GM19025 (cell line): ENCODE measurements around the gene STAC3.

Experiments used
- ATAC-seq: cut with Tn5 transposase; IDR thresholded peaks from one replicate; pipeline ENCODE4 v1.9.1; 2021; ENCODE audit warnings: mild to moderate bottlenecking, low read depth, moderate library complexity; ENCODE audit not compliant: unreplicated experiment

The STAC3 gene

GRCh38 chr12:57255916-57256315 is 4.9 kb upstream of the STAC3 start:
- no peak for ATAC-seq

GRCh38 chr12:57254506-57255280 is 3.7 kb upstream of the STAC3 start:
- no peak for ATAC-seq

- ATAC-seq: no peak
Observed at GRCh38 chr12:57250541-57250940, 446 bp downstream of the STAC3 start.

DNA sequence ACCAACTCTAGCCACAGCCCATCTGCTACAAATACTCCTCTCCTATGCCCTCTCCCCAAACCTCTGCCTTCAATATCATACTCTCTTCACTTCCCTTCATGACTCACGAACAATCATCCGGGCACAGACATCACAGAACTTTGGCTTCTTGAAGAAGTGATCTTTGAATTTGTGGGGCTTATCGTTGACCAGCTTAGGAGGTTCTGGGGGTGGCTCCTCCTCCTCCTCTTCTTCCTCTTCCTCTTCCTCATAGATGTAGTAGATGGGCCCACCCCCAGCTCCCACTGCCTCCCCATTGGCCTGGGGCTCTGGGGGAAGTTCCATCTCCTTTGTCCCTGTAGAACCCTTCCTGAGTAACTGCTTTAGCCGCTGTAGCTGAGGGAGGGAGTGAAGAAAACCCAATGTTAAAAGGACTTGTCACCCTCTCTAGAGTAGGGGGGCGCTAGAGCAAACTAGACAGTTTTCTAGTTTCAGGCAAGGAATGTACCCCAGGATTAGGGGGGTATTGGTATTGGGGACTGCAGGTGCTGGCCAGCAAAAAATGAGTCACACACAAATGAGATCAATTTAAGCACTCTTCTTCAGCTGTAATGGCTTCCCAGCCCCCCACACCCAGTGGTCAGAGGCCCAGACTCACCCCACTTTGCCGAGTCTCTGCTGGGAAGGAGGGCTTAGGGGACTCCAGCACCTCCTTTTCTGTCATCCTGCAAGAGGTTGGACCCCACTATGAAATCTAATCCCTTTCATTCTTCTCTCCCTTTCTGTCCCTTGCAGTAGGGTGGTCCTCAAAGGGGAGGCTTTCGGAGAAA is 1.8 kb downstream of the STAC3 start:
- ATAC-seq: no peak

- no peak for ATAC-seq
Observed at GRCh38 chr12:57247041-57247440, 3.9 kb downstream of the STAC3 start.

DNA sequence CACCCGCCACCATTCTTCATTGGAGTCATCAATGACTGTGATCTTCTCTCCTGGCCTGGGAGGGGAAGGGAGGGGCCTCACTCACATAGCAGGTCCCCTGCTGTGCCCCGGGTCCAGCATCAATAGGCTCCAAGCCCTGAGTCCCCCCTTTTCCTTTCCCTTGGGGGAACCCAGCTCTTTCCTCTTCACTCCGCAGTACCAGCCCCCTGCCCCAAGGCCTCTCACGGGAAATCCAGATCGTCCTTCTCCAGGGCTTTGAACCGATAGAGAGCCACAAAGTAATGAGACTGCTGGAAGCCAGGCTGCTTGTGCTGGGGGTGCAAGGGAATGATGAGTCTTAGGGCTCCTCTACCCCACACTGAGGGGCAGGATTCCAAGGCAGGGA is 6.7 kb downstream of the STAC3 start:
- ATAC-seq: no peak

GRCh38 chr12:57243521-57244311 is 7.3 kb downstream of the STAC3 start:
- ATAC-seq: no peak

GRCh38 chr12:57242691-57243454 is 8.1 kb downstream of the STAC3 start:
- ATAC-seq: peak; percentile 30

DNA sequence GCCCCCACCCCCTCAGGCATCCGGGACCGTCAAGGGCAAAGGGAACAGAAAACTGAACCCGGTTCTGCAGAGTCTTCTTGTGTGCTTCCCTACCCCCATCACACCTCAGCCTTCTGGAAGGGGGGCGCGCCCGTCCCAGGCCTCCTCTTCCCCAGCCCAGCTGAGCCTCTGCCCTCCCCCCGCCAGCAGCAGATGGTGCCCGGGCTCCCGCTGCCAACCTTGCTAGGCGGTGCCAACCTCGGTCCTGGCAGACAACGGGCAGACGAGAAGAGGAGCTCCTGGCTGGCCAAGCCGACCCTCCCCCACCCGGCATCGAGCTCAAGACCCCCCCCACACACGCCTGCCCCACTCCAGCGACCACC is 8.7 kb downstream of the STAC3 start:
- no peak for ATAC-seq

- ATAC-seq: no peak
Observed at GRCh38 chr12:57241402-57242310, 9.3 kb downstream of the STAC3 start.

DNA sequence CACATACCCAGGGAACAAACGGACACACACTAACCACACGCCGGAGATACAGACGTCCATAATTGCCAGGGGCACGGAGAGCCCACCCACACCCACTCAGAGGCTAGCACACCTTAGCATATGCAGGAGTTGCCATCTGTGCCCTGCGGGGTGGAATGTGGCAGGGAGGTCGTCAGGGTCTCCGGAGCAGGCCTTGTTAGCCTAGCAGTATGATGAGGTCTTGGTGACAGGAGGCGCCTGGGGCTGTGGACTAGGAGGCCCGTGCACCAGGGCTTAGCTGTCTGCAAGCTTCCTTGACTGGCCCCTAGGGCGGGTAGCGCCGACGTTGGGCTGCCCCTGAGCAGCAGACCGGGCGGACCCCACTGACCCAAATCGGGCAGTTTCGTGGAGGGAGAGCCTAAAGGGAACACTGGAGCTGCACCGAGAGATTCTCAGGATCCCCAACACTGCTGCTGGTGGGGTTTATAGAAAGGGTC is 10.0 kb downstream of the STAC3 start:
- ATAC-seq: no peak

DNA sequence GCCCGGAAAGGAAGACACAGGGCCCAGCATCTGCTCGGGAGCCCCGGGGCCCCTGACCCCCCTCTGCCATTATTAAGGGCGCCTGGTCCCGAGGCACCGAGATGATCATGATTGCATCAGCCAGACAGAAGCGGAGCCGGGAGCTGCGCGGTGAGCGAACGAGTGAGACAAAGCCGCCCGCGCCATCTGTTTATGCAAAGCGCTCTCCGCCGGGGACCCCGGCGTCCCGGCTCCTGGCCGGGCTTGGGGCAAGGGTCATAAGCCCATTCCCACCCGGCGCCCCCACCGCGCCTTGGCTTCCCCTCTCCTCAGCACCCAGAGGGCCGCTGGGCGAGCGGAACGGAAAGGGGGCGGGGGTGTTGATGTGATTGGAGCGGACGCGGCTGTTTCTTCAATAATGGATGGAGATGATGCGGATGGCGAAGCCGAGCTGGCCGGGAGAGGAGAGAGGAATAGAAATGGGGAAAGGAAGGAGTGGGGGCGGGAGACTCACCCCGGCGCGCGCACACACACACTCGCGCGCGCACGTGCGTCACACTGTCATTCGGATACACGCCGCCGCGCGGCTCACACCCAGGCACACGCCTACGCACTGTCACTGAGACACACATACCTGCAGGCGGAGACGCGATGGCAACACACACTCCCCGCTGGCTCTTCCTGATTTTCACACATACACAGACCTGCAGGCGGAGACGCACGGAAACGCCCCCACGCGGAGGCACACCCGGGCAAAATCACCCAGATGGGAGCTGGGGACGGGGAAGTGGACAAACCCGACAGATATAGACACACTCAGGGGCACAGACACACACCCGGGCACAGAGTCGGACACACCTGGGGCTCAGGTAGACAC is 10.7 kb downstream of the STAC3 start:
- no peak for ATAC-seq

- ATAC-seq: no peak
Observed at GRCh38 chr12:57239587-57240065, 11.4 kb downstream of the STAC3 start.

- ATAC-seq: peak; percentile 61
Observed at GRCh38 chr12:57238854-57239554, 12.0 kb downstream of the STAC3 start.

DNA sequence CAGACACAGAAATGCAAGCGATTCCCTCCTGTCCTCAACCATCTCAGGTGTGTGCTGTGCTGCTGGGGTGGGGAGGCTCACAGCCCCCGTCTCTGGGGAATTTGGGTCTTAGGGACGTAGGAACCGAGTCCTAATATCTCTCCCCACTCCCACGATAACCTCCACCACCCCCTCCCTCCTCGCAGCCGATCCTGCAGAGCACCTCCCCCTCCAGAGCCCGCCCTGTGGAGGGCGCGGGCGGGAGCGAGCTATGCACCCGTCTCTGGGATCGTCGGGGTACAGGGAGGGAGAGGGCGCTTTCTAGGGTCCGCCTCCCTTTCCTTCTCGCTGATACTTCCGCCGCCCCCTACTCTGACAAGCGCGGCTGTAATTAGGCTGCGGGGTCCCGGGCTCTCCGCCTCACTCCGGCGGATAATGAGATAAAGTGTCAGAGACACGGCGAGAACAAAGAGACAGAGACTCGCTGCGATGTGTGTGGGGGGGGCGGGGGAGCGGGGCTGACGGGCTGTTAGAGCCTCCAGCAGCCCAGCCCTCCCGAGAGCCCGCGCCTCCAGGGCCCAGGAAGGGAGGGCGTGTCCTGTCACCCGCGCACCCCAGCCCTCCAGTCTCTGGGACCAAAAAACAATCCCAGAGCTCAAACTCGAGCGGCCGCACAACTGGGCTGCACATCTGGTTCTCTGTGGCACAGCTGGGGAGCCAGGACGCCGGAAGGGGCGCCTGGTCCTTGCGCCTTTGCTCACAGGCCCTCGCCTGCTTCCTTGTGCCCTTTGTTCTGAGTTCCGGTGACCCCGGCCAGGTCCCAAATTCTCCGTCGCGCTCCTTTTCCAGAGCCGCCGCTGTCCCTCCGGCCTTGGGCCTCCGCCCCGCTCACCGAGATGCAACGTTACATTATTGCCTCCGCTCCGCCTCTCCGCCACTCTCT is 12.8 kb downstream of the STAC3 start:
- no peak for ATAC-seq

DNA sequence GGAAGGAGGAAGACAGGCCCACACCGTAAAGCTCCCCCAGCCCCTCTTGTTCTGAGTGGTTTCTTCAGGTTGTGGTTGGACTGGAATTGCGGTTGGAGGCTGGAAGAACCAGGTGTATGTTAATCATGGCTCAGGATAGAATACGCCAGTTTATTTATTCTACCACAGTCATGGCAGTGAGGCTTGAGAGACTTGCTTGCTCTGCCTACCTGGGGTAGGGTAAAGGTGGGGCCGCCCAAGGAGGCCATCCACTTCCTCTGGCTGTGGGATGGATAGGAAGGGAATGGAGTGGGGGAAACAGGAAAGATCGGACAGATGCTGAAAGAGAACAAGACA is 13.4 kb downstream of the STAC3 start:
- no peak for ATAC-seq
